ENCODE measurements around the gene FARS2. TPM values are rescaled to one million over a fixed set of nuclear protein-coding genes. Genes with fewer than 3 reads are reported as not detected.
A peak's percentile ranks its signal among the peaks of the same experiment; 100 is the strongest.

FARS2 gene
- total and polyA plus RNA-seq, 2 of the 13 experiments (the other 11 are each of a cell fraction or from before 2014, with no cell fraction given): 15.4 to 26.0 TPM

- Histone ChIP-seq H3K9ac (ENCODE audit: insufficient read depth, low read depth, low read length) (no peak overlapping the region), H2AFZ (ENCODE audit: low read length) (no peak overlapping the region), H4K20me1 (ENCODE audit: insufficient read depth, low read length) (no peaks in the 10 kb centered on the region), H3K36me3 (replicated peaks in 1 of 2; ENCODE audit: control insufficient read depth in 1 of 2, insufficient read depth in 2 of 2, low read length in 2 of 2) (no peaks in the 10 kb centered on the region), H3K4me3 (replicated peaks in 1 of 3; ENCODE audit: insufficient read depth in 1 of 3, low read depth in 2 of 3, low read length in 3 of 3) (no peak overlapping the region), H3K4me2 (ENCODE audit: low read depth, low read length) (no peak overlapping the region), H3K27me3 (ENCODE audit: control insufficient read depth in 1 of 2, insufficient read depth in 2 of 2, low read length in 2 of 2) (no peaks in the 10 kb centered on the region), H3K79me2 (ENCODE audit: insufficient read depth, low read length) (no peaks in the 10 kb centered on the region), H3K27ac (ENCODE audit: extremely low read length, insufficient read depth, low read length) (no peak overlapping the region), H3K9me3 (ENCODE audit: low read length) (no peaks in the 10 kb centered on the region), H3K4me1 (ENCODE audit: insufficient read depth, low read length) (no peaks in the 10 kb centered on the region)
- BruUV-seq (replicated peaks): no TSS peak
- CTCF ChIA-PET (ENCODE audit: low intra/inter-chr PET ratio, low total read pairs): no interaction called here
- POLR2A ChIA-PET: no interaction called here
- FAIRE-seq: no peak
- intact Hi-C loops (cut with micrococcal nuclease; ENCODE audit: unreplicated experiment): no loop called here
- WGBS (ENCODE audit: low lambda C conversion rate): 85% methylated on average over 4 of the region's 4 CpGs
- DNase-seq (ENCODE audit: low spot score): no peak
- ATAC-seq: no peak
- no peak for TF ChIP-seq HNF1B (CRISPR knock-in tag; IDR thresholded peaks at IDR 0.05)
- in situ Hi-C loops (cut with HindIII; ENCODE audit: extremely low pct_ligation_motif_present, low pct_unique_long_range_greater_than_20kb): no loop called here
Observed at GRCh38 chr6:5416250-5416649, 154.9 kb downstream of the FARS2 start.

- H3K79me2 ChIP-seq (ENCODE audit: insufficient read depth, low read length): no peaks in the 10 kb centered on the region
- in situ Hi-C loops (cut with HindIII; ENCODE audit: extremely low pct_ligation_motif_present, low pct_unique_long_range_greater_than_20kb) (no loop called here), intact Hi-C loops (cut with micrococcal nuclease; ENCODE audit: unreplicated experiment) (no loop called here)
- H3K9me3 ChIP-seq (ENCODE audit: low read length): no peaks in the 10 kb centered on the region
- WGBS (ENCODE audit: low lambda C conversion rate): 88% methylated on average over 5 of the region's 5 CpGs
- no peaks in the 10 kb centered on the region for H3K27me3 ChIP-seq (ENCODE audit: control insufficient read depth in 1 of 2, insufficient read depth in 2 of 2, low read length in 2 of 2)
- H3K4me3 ChIP-seq (replicated peaks in 1 of 3; ENCODE audit: insufficient read depth in 1 of 3, low read depth in 2 of 3, low read length in 3 of 3): no peak overlapping the region
- ATAC-seq (peak; percentile 94), FAIRE-seq (peak; percentile 87), DNase-seq (ENCODE audit: low spot score) (peak; percentile 34)
- H3K9ac ChIP-seq (ENCODE audit: insufficient read depth, low read depth, low read length): no peak overlapping the region
- H3K36me3 ChIP-seq (replicated peaks in 1 of 2; ENCODE audit: control insufficient read depth in 1 of 2, insufficient read depth in 2 of 2, low read length in 2 of 2): no peaks in the 10 kb centered on the region
- BruUV-seq (replicated peaks): no TSS peak
- no peak overlapping the region for H3K27ac ChIP-seq (ENCODE audit: extremely low read length, insufficient read depth, low read length)
- ChIA-PET CTCF (ENCODE audit: low intra/inter-chr PET ratio, low total read pairs) (no interaction called here), POLR2A (no interaction called here)
- no peak overlapping the region for H3K4me2 ChIP-seq (ENCODE audit: low read depth, low read length)
- H3K4me1 ChIP-seq (ENCODE audit: insufficient read depth, low read length): no peaks in the 10 kb centered on the region
- no peak overlapping the region for H2AFZ ChIP-seq (ENCODE audit: low read length)
- no peaks in the 10 kb centered on the region for H4K20me1 ChIP-seq (ENCODE audit: insufficient read depth, low read length)
- TF ChIP-seq PPARG (CRISPR knock-in tag; conservative IDR thresholded peaks at IDR 0.05) (no peak), MIER2 (CRISPR knock-in tag; IDR thresholded peaks at IDR 0.05) (peak; percentile 71), SMYD3 (CRISPR knock-in tag; IDR thresholded peaks at IDR 0.05) (no peak), RAD21 (CRISPR knock-in tag; IDR thresholded peaks at IDR 0.05) (0 out of 2 replicates have a peak, but pooled peaks have one; percentile 48), ZNF883 (CRISPR knock-in tag; IDR thresholded peaks at IDR 0.05; ENCODE audit: not compliant biosample characterization) (no peak), REST (IDR thresholded peaks at IDR 0.05; ENCODE audit: borderline replicate concordance in 1 of 2, low read depth in 1 of 2, low read length in 2 of 2) (peak; percentile 13 to 87), CBX5 (CRISPR knock-in tag; IDR thresholded peaks at IDR 0.05; ENCODE audit: borderline replicate concordance) (0 out of 2 replicates have a peak, but pooled peaks have one; percentile 24), CTCF (CRISPR knock-in tag; IDR thresholded peaks at IDR 0.05) (peak; percentile 82), ZNF614 (CRISPR knock-in tag; IDR thresholded peaks at IDR 0.05; ENCODE audit: borderline replicate concordance) (peak; percentile 96), XRCC5 (optimal IDR thresholded peaks at IDR 0.05; ENCODE audit: low read length) (peak; percentile 38)
Observed at GRCh38 chr6:5422321-5422915, 161.1 kb downstream of the FARS2 start.

Measured in HepG2 (cell line).